Activated T-cell treated with anti-CD3 and anti-CD28 coated beads for 1 hour (primary cell): ENCODE measurements around the gene SERGEF.

Experiments used
- DNase-seq: peaks from one replicate; pipeline ENCODE4 v3.0.0-alpha.2; 2020; ENCODE audit warnings: low read depth

Gene SERGEF

DNA sequence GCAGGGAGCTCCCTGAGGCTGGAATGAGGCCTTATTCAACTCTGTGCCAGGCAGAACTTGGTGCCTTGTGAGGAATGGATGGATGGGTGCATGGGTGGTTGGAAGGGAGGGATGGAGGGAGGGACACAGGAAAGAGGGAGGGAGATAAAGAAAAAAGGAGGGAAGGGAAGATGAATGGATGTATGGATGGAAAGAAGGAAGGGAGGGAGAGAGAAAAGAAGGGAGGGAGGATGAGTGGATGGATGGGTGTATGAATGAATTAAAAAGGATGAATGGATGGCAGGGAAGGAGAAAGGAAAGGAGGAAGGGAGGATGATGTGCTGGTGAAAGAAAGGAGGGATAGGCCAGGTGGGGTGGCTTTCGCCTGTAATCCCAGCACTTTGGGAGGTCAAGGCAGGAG lies 243.6 kb downstream of the SERGEF start:
- DNase-seq: no peak

- DNase-seq: no peak
Measured at GRCh38 chr11:17768547-17768946, 244.3 kb downstream of the SERGEF start.

- DNase-seq: no peak
Measured at GRCh38 chr11:17767914-17768313, 244.9 kb downstream of the SERGEF start.

DNA sequence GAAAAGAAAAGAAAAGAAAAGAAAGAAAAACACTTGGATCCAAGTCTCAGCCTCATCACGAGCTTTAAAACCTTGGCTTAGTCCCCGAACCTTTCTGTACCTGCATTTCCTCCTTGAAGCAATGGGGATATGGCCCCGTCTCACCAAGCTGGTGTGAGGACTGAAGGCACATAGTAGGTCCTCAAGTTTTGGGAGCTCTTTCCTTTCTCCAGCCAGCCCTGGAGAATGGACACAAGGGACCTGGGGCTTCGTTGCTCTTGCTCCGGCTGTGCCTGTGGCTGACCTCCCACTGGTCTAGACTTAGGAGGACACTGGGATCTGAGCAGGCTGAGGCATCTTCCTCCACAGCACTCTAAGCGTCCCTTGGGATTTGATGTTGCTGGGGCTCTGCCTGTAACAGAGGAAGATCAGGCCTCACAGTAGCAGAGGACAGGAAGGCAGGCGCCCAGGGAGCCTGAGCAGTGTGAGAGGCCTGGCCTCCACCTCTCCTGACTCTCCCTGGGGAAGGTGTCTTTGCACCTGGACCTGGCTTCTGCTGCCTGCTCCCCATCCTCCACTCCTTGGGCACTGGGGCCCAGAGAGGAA lies 245.5 kb downstream of the SERGEF start:
- no peak for DNase-seq

DNA sequence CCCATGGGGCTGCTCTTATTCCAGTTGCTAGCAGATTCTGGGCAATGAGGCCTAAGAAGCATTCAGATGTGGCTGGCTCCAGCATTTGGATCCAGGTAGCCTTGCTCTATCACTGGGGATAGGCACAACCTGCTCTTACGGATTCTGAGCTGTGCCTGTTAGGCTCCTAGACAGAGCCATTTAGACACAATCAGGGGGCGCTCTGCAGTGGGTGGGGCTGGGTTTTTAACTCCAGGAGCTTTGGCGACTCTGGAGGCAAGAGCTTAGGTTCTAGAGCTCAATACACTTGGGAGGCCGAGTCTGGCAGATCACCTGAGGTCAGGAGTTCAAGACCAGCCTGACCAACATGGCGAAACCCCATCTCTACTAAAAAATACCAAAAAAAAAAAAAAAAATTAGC lies 246.3 kb downstream of the SERGEF start:
- DNase-seq: no peak

- no peak for DNase-seq
Measured at GRCh38 chr11:17766073-17766359, 246.8 kb downstream of the SERGEF start.

GRCh38 chr11:17765356-17766072 lies 247.3 kb downstream of the SERGEF start:
- DNase-seq: no peak

GRCh38 chr11:17764446-17765218 lies 248.2 kb downstream of the SERGEF start:
- no peak for DNase-seq

- DNase-seq: no peak
Measured at GRCh38 chr11:17763703-17764102, 249.1 kb downstream of the SERGEF start.

DNA sequence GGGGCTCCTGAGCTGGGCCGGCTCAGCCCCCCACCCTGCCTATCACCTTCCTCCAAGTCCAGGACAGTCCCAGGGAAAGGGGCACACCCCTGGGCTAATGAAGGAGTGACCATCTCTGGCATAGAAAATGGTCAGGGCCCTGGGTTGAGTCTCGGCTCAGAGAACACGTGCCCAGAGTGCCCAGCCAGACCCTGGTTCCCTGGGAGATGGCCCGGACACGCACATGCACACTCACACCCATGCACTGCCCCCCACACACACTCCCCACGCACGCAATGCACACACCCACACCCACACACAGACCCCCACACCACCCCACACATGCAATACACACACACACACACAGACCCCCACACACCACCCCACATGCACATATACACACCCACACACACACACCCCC lies 249.6 kb downstream of the SERGEF start:
- no peak for DNase-seq

DNA sequence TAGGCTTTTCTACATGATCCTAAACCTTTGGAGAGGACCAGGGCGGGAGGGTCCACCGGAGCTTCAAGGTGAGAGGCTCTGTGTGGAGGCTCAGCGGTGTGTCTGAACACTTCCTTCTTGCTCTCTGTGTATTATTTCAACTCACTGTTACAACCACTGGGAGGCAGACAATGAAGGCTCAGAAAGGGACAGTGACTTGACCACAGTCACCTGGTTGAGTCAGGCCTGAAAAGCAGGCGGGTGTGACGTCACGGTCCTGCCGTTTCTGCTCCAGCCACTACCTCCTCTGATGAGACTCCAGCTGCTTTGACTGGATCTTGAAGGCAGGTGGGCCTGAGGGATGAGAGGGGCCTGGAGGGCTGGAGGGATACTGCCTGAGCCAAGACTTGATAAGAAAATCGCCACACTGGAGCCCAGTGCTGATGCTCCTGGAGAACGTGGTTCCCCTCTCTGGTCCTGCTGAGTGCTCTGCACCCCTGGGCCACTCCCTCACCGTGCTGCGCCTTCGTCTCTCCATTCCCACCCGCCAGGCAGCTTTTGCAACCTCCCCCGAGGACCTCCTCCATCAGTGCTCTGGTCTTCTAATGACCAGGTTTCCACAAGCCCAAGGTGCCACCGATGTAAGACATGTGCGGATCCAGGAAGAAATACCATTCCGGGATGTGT lies 250.4 kb downstream of the SERGEF start:
- DNase-seq: no peak

DNA sequence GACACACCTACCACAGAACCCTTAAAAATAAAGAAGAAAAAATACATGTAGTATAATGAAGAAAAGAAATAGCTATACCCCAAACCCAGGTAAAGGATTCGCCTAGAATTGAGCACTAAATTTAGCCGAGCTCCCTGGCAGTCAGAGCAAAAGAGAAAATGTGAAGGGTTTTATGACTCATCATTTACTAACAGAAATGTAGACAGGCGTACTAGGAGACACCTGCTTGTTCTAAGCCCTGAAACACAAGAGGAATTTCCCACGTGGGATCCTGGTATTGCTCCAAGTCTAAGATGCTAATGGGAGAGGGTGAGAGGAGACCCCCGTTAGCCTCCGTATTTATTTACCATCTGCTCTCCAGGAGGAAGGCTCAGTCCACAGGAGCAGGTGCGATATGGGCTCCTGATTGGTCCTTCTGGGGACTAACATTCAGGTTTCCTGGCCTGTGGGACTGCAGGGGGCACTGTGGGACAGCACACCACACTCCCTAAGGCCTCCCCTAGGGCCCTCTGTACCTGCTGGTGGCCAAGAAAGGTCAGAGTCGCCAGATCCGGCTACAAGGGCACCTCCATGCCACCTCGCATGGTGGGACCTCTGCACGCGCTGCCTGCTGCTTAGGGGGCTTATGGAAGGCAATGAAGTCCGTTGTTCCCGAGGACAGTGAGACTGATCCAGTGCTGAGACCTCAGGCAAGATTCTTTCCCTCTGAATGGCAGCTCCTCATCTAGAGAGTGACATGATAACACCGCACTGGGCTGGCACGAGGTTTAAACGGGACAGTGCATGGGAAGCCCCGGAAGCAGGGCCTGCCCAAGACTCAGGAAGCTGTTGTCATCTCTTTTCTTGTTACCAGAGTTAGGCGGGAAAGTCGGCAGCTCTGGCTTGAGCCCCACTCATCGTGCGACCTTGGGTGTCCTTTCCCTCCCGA lies 252.5 kb downstream of the SERGEF start:
- no peak for DNase-seq

DNA sequence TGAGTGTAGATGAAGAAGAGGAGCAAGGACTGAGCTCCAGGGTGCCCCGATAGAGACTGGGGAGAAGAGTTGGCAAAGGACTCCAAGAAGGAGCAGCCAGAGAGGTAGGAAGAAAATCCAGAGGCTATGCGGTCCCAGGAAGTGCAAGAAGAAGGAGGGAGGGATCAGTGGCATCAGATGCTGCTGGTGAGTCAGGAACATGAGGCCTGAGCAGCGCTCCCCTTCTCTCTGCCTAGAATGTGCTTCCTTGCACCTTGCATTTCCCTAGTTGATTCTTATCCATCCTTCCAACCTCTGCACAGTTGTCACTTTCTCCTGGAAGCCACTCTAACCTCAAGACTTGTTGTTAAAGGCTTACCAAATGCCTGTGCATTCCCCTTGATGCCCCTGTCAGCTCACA lies 257.0 kb downstream of the SERGEF start:
- no peak for DNase-seq

DNA sequence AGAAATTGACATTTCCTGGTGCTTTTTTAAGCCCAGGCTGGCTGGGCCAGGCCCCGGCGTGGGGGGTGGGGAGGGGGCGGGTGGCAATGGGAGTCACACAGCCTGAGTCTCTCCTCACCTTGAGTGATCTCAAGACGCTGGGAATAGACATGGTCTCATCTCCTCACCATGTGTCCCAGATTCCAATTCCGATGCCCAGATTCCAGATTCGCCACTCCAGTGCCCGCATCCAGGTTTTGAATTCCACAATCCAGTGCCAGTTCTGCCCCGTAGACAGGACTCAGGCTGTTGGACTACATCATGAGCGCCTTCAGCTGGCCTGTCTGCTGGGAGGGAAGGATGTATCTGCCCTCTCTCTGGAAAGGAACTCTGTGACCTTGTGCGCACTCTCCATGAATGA lies 259.2 kb downstream of the SERGEF start:
- DNase-seq: no peak

- DNase-seq: no peak
Measured at GRCh38 chr11:17753153-17753552, 259.7 kb downstream of the SERGEF start.

DNA sequence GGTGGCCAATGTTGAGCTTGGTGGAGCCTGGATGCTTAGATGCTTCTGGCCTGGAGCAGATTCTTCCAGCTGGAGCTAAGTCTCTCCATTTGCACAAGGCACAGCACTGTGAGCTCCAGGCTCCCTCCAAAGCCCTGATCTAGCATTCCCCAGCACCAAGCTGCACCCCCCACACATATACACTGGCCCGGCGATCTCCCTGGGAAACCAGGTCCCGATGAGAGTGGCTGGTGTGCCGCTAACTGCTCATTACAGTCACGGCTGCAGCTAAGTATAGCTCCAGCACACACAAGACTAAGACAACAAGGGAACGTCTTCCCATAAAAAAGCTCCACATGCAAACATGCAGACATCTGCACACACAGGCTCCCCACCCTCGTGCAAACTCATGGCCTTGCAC lies 260.7 kb downstream of the SERGEF start:
- no peak for DNase-seq

DNA sequence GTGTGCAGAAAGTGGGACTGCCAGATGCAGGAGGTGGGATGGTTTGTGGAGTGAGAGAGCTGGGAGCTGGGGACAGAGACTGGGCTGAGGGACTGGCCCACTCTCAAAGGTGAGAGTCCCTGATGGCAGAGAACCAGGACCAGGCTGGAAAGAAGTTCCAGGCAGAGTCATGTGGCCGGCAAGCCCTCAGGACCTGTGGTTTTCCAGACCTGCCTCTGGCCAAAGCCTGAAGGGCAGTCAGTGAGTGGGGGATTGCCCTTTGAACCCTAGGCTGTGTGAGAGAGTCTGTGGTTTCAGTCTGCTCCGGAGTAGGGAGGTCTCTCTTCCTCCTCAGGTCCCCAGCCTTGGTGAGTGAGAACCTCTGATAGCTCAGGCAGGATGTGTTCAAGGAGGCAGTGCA lies 261.3 kb downstream of the SERGEF start:
- DNase-seq: no peak

DNA sequence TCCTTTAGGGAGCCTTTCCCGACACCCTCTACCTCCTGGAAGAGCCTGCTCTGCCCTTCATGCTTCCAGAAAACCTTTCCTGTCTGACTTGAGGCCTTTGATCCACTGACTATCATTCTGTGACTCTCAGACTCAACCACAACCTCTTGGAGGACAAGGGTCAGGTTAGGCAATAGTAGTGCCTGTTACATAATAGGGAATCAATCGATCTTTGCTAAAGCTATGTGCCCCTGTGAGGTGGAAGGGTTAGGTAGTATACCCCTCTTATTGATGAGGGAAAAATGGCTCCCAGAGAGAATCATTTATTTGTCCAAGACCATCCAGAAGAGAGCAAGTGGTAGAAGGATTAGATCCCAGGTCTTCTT lies 262.1 kb downstream of the SERGEF start:
- DNase-seq: no peak

DNA sequence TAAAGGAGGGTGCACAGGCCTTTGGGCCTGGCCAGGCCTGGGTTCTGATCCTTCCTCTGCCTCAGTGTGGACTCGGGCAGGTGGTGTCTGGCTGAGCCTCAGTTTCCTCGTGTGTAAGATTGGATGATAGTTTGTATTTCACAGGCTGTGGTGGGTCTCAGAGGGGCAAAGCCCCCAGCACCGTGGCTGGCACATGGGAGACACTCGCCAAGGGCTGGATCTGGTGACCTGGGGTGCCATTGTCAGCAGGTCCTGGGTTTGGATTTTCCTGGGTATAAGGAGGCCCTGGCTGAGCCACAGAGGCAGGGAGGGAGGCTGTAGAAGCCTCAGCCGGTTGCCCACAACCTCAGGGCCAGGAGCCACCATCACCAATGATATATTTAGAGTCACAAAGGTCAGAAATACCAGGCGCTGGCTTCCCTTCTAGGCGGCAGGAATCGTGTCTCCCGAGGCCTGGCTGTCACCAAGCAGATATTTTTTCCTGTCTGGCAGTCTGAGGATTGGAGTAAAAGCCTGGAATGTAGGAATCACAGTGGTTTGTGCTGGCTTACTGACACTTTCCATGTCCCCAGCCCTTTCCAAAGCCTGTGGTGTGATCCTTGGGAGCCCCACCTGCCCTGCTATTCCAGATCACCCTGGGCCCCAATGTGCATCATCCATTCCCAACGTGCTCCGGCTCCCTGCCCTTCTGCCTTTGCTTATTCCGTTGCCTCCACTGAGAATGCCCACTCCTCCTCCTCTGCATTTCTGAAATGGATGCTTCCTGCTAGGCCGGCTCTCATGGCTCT lies 262.6 kb downstream of the SERGEF start:
- DNase-seq: no peak

- DNase-seq: no peak
Measured at GRCh38 chr11:17748761-17749721, 263.8 kb downstream of the SERGEF start.
